Activated naive CD8-positive, alpha-beta T cell (primary cell): ENCODE measurements around the gene PNPLA2.

ENCODE experiments used
- H3K27ac Mint-ChIP-seq: one replicate; pipeline ENCODE4 v1.8.0; 2021; ENCODE audit warnings: mixed read lengths
- H3K27me3 Mint-ChIP-seq: one replicate; pipeline ENCODE4 v1.8.0; 2021; ENCODE audit warnings: mixed read lengths
- H3K36me3 Mint-ChIP-seq: one replicate; pipeline ENCODE4 v1.8.0; 2021; ENCODE audit warnings: mixed read lengths
- H3K4me1 Mint-ChIP-seq: one replicate; pipeline ENCODE4 v1.8.0; 2021; ENCODE audit warnings: low read depth, mixed read lengths
- H3K4me3 Mint-ChIP-seq: one replicate; pipeline ENCODE4 v1.8.0; 2021; ENCODE audit warnings: mild to moderate bottlenecking, mixed read lengths
- H3K9me3 Mint-ChIP-seq: one replicate; pipeline ENCODE4 v1.8.0; 2021; ENCODE audit warnings: low read depth, mixed read lengths

The PNPLA2 gene

GRCh38 chr11:792535-792821 is 26.2 kb upstream of the PNPLA2 start:
- H3K9me3 Mint-ChIP-seq: no peaks in the 10 kb centered on the region
- peaks cover 10% of the 10 kb centered on the region for H3K4me1 Mint-ChIP-seq
- H3K27me3 Mint-ChIP-seq: no peaks in the 10 kb centered on the region
- no peak overlapping the region for H3K4me3 Mint-ChIP-seq
- H3K36me3 Mint-ChIP-seq: no peaks in the 10 kb centered on the region
- no peak overlapping the region for H3K27ac Mint-ChIP-seq

GRCh38 chr11:792873-793272 is 25.8 kb upstream of the PNPLA2 start:
- no peak overlapping the region for H3K27ac Mint-ChIP-seq
- no peaks in the 10 kb centered on the region for H3K27me3 Mint-ChIP-seq
- no peak overlapping the region for H3K4me3 Mint-ChIP-seq
- no peaks in the 10 kb centered on the region for H3K36me3 Mint-ChIP-seq
- peaks cover 8% of the 10 kb centered on the region for H3K4me1 Mint-ChIP-seq
- H3K9me3 Mint-ChIP-seq: no peaks in the 10 kb centered on the region

GRCh38 chr11:793556-793955 is 25.2 kb upstream of the PNPLA2 start:
- no peaks in the 10 kb centered on the region for H3K27me3 Mint-ChIP-seq
- H3K27ac Mint-ChIP-seq: no peak overlapping the region
- no peak overlapping the region for H3K4me3 Mint-ChIP-seq
- H3K36me3 Mint-ChIP-seq: no peaks in the 10 kb centered on the region
- H3K4me1 Mint-ChIP-seq: peaks cover 7% of the 10 kb centered on the region
- H3K9me3 Mint-ChIP-seq: no peaks in the 10 kb centered on the region

- Mint-ChIP-seq H3K27ac (no peak overlapping the region), H3K9me3 (no peaks in the 10 kb centered on the region), H3K27me3 (no peaks in the 10 kb centered on the region), H3K36me3 (no peaks in the 10 kb centered on the region), H3K4me3 (peak overlapping the region; percentile 51), H3K4me1 (peaks cover 5% of the 10 kb centered on the region)
These were observed 24.5 kb upstream of the PNPLA2 start for GRCh38 chr11:794013-794765.

- no peaks in the 10 kb centered on the region for H3K27me3 Mint-ChIP-seq
- H3K27ac Mint-ChIP-seq: no peak overlapping the region
- H3K36me3 Mint-ChIP-seq: no peaks in the 10 kb centered on the region
- H3K9me3 Mint-ChIP-seq: no peaks in the 10 kb centered on the region
- peak overlapping the region; percentile 91 for H3K4me3 Mint-ChIP-seq
- H3K4me1 Mint-ChIP-seq: peaks cover 5% of the 10 kb centered on the region
These were observed 23.7 kb upstream of the PNPLA2 start for GRCh38 chr11:794766-795633.

GRCh38 chr11:795634-796564 is 22.8 kb upstream of the PNPLA2 start:
- Mint-ChIP-seq H3K36me3 (no peaks in the 10 kb centered on the region), H3K9me3 (no peaks in the 10 kb centered on the region), H3K27ac (peak overlapping the region; percentile 84), H3K4me3 (peak overlapping the region; percentile 91), H3K27me3 (no peaks in the 10 kb centered on the region), H3K4me1 (peaks cover 5% of the 10 kb centered on the region)

- Mint-ChIP-seq H3K36me3 (no peaks in the 10 kb centered on the region), H3K27ac (peak overlapping the region; percentile 84), H3K4me1 (peaks cover 5% of the 10 kb centered on the region), H3K9me3 (no peaks in the 10 kb centered on the region), H3K4me3 (peak overlapping the region; percentile 91), H3K27me3 (no peaks in the 10 kb centered on the region)
These were observed 22.0 kb upstream of the PNPLA2 start for GRCh38 chr11:796565-797295.

GRCh38 chr11:797296-798092 is 21.2 kb upstream of the PNPLA2 start:
- Mint-ChIP-seq H3K9me3 (no peaks in the 10 kb centered on the region), H3K36me3 (no peaks in the 10 kb centered on the region), H3K27ac (peak overlapping the region; percentile 84), H3K4me3 (peak overlapping the region; percentile 91), H3K27me3 (no peaks in the 10 kb centered on the region), H3K4me1 (peaks cover 5% of the 10 kb centered on the region)

GRCh38 chr11:798093-798713 is 20.5 kb upstream of the PNPLA2 start, which contains the start of gene SLC25A22:
TSS of gene SLC25A22 (minus strand) at chr11:798281. CDS start at chr11:795006, 3,275 bp downstream.
- peaks cover 5% of the 10 kb centered on the region for H3K4me1 Mint-ChIP-seq
- H3K9me3 Mint-ChIP-seq: no peaks in the 10 kb centered on the region
- H3K27me3 Mint-ChIP-seq: no peaks in the 10 kb centered on the region
- H3K27ac Mint-ChIP-seq: peak within 1 kb of the TSS; percentile 84
- no peaks in the 10 kb centered on the region for H3K36me3 Mint-ChIP-seq
- peak within 1 kb of the TSS; percentile 91 for H3K4me3 Mint-ChIP-seq

- no peak overlapping the region for H3K4me3 Mint-ChIP-seq
- no peaks in the 10 kb centered on the region for H3K27me3 Mint-ChIP-seq
- H3K9me3 Mint-ChIP-seq: no peaks in the 10 kb centered on the region
These were observed 18.9 kb upstream of the PNPLA2 start for GRCh38 chr11:799641-800316.

GRCh38 chr11:800473-800872 is 18.2 kb upstream of the PNPLA2 start:
- Mint-ChIP-seq H3K4me3 (no peak overlapping the region), H3K4me1 (peaks cover 10% of the 10 kb centered on the region), H3K36me3 (no peaks in the 10 kb centered on the region), H3K27me3 (no peaks in the 10 kb centered on the region), H3K9me3 (no peaks in the 10 kb centered on the region), H3K27ac (no peak overlapping the region)

More at GRCh38 chr11:799641-800316, 18.9 kb upstream of the PNPLA2 start:
- no peak overlapping the region for H3K27ac Mint-ChIP-seq
- H3K36me3 Mint-ChIP-seq: no peaks in the 10 kb centered on the region
- peaks cover 10% of the 10 kb centered on the region for H3K4me1 Mint-ChIP-seq

- Mint-ChIP-seq H3K36me3 (no peaks in the 10 kb centered on the region), H3K4me1 (peaks cover 8% of the 10 kb centered on the region), H3K4me3 (no peak overlapping the region), H3K27me3 (no peaks in the 10 kb centered on the region), H3K27ac (no peak overlapping the region), H3K9me3 (no peaks in the 10 kb centered on the region)
These were observed 17.5 kb upstream of the PNPLA2 start for GRCh38 chr11:801097-801780.
